ENCODE data around the gene ZNF396. TPM values are rescaled to one million over a fixed set of nuclear protein-coding genes. Genes with fewer than 3 reads are reported as not detected.

Gene ZNF396
- total and polyA plus RNA-seq, 9 of the 15 experiments (the other 6 are each of a cell fraction or from before 2014, with no cell fraction given): 0.73 to 2.3 (median 1.9) TPM

GRCh38 chr18:35343936-35344735 is 33.0 kb downstream of the ZNF396 start, which contains the start of gene ZNF24 (continued):
- TF ChIP-seq MITF (IDR thresholded peaks at IDR 0.05) (no peak), PATZ1 (CRISPR knock-in tag; IDR thresholded peaks at IDR 0.05; ENCODE audit: borderline replicate concordance) (peak; percentile 80), MXI1 (IDR thresholded peaks at IDR 0.05; ENCODE audit: low read depth, low read length) (peak; percentile 93), RBM25 (IDR thresholded peaks at IDR 0.05; ENCODE audit: low read depth, low read length, severe bottlenecking) (no peak), RFX7 (CRISPR knock-in tag; IDR thresholded peaks at IDR 0.05) (no peak), PTTG1 (tag; IDR thresholded peaks at IDR 0.05; ENCODE audit: low read depth) (no peak), ZNF134 (CRISPR knock-in tag; conservative IDR thresholded peaks at IDR 0.05) (no peak), RFX5 (IDR thresholded peaks at IDR 0.05; ENCODE audit: low read depth, low read length) (no peak), ARID1B (IDR thresholded peaks at IDR 0.05) (peak; percentile 51), SAFB2 (IDR thresholded peaks at IDR 0.05; ENCODE audit: borderline replicate concordance, low read depth, low read length, severe bottlenecking) (no peak), FOSL1 (tag; conservative IDR thresholded peaks at IDR 0.05) (0 out of 2 replicates have a peak, but pooled peaks have one; percentile 43), SETDB1 (IDR thresholded peaks at IDR 0.05; ENCODE audit: low read length) (no peak), ZNF143 (CRISPR knock-in tag; IDR thresholded peaks at IDR 0.05) (peak; percentile 92), PRMT5 (CRISPR knock-in tag; IDR thresholded peaks at IDR 0.05) (no peak)
- TF ChIP-seq, protein P1, sequence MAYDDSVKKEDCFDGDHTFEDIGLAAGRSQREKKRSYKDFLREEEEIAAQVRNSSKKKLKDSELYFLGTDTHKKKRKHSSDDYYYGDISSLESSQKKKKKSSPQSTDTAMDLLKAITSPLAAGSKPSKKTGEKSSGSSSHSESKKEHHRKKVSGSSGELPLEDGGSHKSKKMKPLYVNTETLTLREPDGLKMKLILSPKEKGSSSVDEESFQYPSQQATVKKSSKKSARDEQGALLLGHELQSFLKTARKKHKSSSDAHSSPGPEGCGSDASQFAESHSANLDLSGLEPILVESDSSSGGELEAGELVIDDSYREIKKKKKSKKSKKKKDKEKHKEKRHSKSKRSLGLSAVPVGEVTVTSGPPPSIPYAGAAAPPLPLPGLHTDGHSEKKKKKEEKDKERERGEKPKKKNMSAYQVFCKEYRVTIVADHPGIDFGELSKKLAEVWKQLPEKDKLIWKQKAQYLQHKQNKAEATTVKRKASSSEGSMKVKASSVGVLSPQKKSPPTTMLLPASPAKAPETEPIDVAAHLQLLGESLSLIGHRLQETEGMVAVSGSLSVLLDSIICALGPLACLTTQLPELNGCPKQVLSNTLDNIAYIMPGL (CRISPR knock-in tag; IDR thresholded peaks at IDR 0.05): 0 out of 2 replicates have a peak, but pooled peaks have one; percentile 47
- TF ChIP-seq, protein P2, sequence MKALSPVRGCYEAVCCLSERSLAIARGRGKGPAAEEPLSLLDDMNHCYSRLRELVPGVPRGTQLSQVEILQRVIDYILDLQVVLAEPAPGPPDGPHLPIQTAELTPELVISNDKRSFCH (CRISPR knock-in tag; IDR thresholded peaks at IDR 0.05): no peak
- TF ChIP-seq, protein P2 (tag; IDR thresholded peaks at IDR 0.05): peak; percentile 59; the same call in 1 of the 2 replicates

Data from K562 (cell line).